ENCODE data around the gene VSTM5. TPM values are rescaled to one million over a fixed set of nuclear protein-coding genes. Genes with fewer than 3 reads are reported as not detected.

Gene VSTM5
- total and polyA plus RNA-seq, 2 of the 8 experiments (the other 6 are each of a cell fraction or from before 2014, with no cell fraction given): 0.22 to 0.70 TPM

- peak; percentile 42; the same call in 1 of the 2 replicates for TF ChIP-seq ATF2 (IDR thresholded peaks at IDR 0.05; ENCODE audit: low read length)
- peak; percentile 83 for TF ChIP-seq MAX (IDR thresholded peaks at IDR 0.05)
- no peak for TF ChIP-seq KDM1A (IDR thresholded peaks at IDR 0.05; ENCODE audit: borderline replicate concordance, low read length)
- peak; percentile 79 for TF ChIP-seq ASH2L (IDR thresholded peaks at IDR 0.05; ENCODE audit: low read length)
- TF ChIP-seq BRCA1 (IDR thresholded peaks at IDR 0.05; ENCODE audit: low read depth, low read length): no peak
- TF ChIP-seq CEBPB (IDR thresholded peaks at IDR 0.05; ENCODE audit: low read depth, low read length): peak; percentile 48; the same call in 1 of the 2 replicates
- peak; percentile 98 for TF ChIP-seq PHF8 (conservative IDR thresholded peaks at IDR 0.05; ENCODE audit: low read depth, low read length)
- peak; percentile 83 for TF ChIP-seq TAF7 (optimal IDR thresholded peaks at IDR 0.05; ENCODE audit: borderline replicate concordance, low read depth, low read length)
- TF ChIP-seq CHD2 (IDR thresholded peaks at IDR 0.05; ENCODE audit: low read length): 0 out of 2 replicates have a peak, but pooled peaks have one; percentile 51
- peak; percentile 60; the same call in 1 of the 2 replicates for TF ChIP-seq E2F6 (IDR thresholded peaks at IDR 0.05)
- TF ChIP-seq ZNF274 (IDR thresholded peaks at IDR 0.05; ENCODE audit: borderline replicate concordance, extremely low read depth, low read length): no peak
- TF ChIP-seq USF2 (IDR thresholded peaks at IDR 0.05; ENCODE audit: low read length): no peak
- TF ChIP-seq RFX5 (IDR thresholded peaks at IDR 0.05; ENCODE audit: borderline replicate concordance, low read depth, low read length): no peak
- TF ChIP-seq KDM4A (IDR thresholded peaks at IDR 0.05; ENCODE audit: low read depth, low read length, severe bottlenecking): peak; percentile 65
- no peak for TF ChIP-seq HDAC6 (IDR thresholded peaks at IDR 0.05; ENCODE audit: low read depth, low read length)
- TF ChIP-seq TBP (IDR thresholded peaks at IDR 0.05; ENCODE audit: low read depth, low read length): peak; percentile 91
- 0 out of 2 replicates have a peak, but pooled peaks have one; percentile 16 for TF ChIP-seq CHD1 (IDR thresholded peaks at IDR 0.05; ENCODE audit: low read depth, low read length)
- TF ChIP-seq TAF1 (IDR thresholded peaks at IDR 0.05; ENCODE audit: low read depth, low read length): peak; percentile 84
These were observed 66.1 kb downstream of the VSTM5 start, which contains the start of gene MED17 (continued) for GRCh38 chr11:93784145-93784934.
